ENCODE measurements around the gene KASH5. TPM values are rescaled to one million over a fixed set of nuclear protein-coding genes. Genes with fewer than 3 reads are reported as not detected.

Gene KASH5
- polyA plus RNA-seq, 1 experiment = not detected

GRCh38 chr19:49465371-49465770, 77.3 kb downstream of the KASH5 start:
- Histone ChIP-seq H3K4me3 (ENCODE audit: low read depth, low read length) (no peak overlapping the region), H3K36me3 (ENCODE audit: control insufficient read depth, insufficient read depth, low read length) (peaks cover 5% of the 10 kb centered on the region), H3K27me3 (ENCODE audit: control insufficient read depth, insufficient read depth, low read length) (no peaks in the 10 kb centered on the region)
- DNase-seq (ENCODE audit: low read depth) = no peak
- ChIA-PET CTCF (interaction anchor here (0.6 to 1.6 kb wide), 3 partner anchors 8 to 24 kb away, joined by 3 to 6 read pairs (median 3); partner anchors contain the start of gene FLT3LG), POLR2A (no interaction called here)
- TF ChIP-seq CTCF (IDR thresholded peaks at IDR 0.05; ENCODE audit: insufficient read depth, low read depth, low read length) = no peak

Other genes starting within 250 kb of the KASH5 start
- gene HRC, start 232.9 kb upstream of the KASH5 start, polyA plus RNA-seq (2011; rRNA removed) = 0.07 and 0.25 TPM in 2 replicates
- gene TRPM4, start 230.5 kb upstream of the KASH5 start, polyA plus RNA-seq (2011; rRNA removed) = 12.8 and 17.6 TPM in 2 replicates
- gene SLC6A16, start 63.1 kb upstream of the KASH5 start, polyA plus RNA-seq (2011; rRNA removed) = 0.42 and 0.58 TPM in 2 replicates
- not detected in 2 replicates for gene CD37, start 52.8 kb upstream of the KASH5 start, polyA plus RNA-seq (2011; rRNA removed)
- 23.9 and 37.1 TPM in 2 replicates for gene TEAD2, start 25.8 kb upstream of the KASH5 start, polyA plus RNA-seq (2011; rRNA removed)
- 0.10 and 0.26 TPM in 2 replicates for gene DKKL1, start 24.4 kb upstream of the KASH5 start, polyA plus RNA-seq (2011; rRNA removed)
- not detected in 2 replicates for gene PTH2, start 35.2 kb downstream of the KASH5 start, polyA plus RNA-seq (2011; rRNA removed)
- not detected in 2 replicates for gene GFY, start 37.1 kb downstream of the KASH5 start, polyA plus RNA-seq (2011; rRNA removed)
- gene SLC17A7, start 53.3 kb downstream of the KASH5 start, polyA plus RNA-seq (2011; rRNA removed) = 0.09 and 0.10 TPM in 2 replicates
- 69.5 and 75.8 TPM in 2 replicates for gene PIH1D1, start 63.6 kb downstream of the KASH5 start, polyA plus RNA-seq (2011; rRNA removed)
- 5.9 and 15.0 TPM in 2 replicates for gene ALDH16A1, start 65.0 kb downstream of the KASH5 start, polyA plus RNA-seq (2011; rRNA removed)
- gene FLT3LG, start 86.0 kb downstream of the KASH5 start, polyA plus RNA-seq (2011; rRNA removed) = 4.9 and 7.7 TPM in 2 replicates
- 2,322 and 6,136 TPM in 2 replicates for gene RPL13A, start 99.4 kb downstream of the KASH5 start, polyA plus RNA-seq (2011; rRNA removed)
- gene RPS11, start 108.2 kb downstream of the KASH5 start, polyA plus RNA-seq (2011; rRNA removed) = 2,226 and 2,533 TPM in 2 replicates
- gene FCGRT, start 124.4 kb downstream of the KASH5 start, polyA plus RNA-seq (2011; rRNA removed) = 77.3 and 98.8 TPM in 2 replicates
- gene RCN3, start 139.8 kb downstream of the KASH5 start, polyA plus RNA-seq (2011; rRNA removed) = 52.4 and 68.9 TPM in 2 replicates
- gene NOSIP, start 192.3 kb downstream of the KASH5 start, polyA plus RNA-seq (2011; rRNA removed) = 59.2 and 87.6 TPM in 2 replicates
- gene PRRG2, start 193.1 kb downstream of the KASH5 start, polyA plus RNA-seq (2011; rRNA removed) = 0.12 and 0.13 TPM in 2 replicates
- 0.42 and 0.43 TPM in 2 replicates for gene PRR12, start 202.9 kb downstream of the KASH5 start, polyA plus RNA-seq (2011; rRNA removed)

Measured in BJ (cell line).